ENCODE data around the gene CLSTN2.

DNA sequence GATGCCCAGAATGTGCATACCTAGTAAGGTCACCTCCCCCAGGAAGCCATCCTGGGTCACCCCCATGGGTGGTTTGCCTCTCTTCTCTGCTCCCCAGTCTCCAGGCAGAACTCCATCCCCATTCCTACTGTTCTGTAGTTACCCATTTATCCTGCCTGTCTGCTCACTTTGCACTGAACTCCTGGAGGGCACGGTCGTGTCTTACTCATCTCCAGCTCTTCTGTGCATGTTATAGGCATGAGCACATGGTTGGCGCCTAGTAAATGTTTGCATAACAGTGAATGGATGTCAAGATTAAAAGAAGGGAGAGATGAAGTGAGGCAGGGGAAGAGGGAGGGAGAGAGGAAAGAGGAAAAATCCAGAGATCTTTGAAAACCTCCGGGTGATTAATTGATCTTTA is 534.5 kb downstream of the CLSTN2 start:
- TF ChIP-seq, protein P1, sequence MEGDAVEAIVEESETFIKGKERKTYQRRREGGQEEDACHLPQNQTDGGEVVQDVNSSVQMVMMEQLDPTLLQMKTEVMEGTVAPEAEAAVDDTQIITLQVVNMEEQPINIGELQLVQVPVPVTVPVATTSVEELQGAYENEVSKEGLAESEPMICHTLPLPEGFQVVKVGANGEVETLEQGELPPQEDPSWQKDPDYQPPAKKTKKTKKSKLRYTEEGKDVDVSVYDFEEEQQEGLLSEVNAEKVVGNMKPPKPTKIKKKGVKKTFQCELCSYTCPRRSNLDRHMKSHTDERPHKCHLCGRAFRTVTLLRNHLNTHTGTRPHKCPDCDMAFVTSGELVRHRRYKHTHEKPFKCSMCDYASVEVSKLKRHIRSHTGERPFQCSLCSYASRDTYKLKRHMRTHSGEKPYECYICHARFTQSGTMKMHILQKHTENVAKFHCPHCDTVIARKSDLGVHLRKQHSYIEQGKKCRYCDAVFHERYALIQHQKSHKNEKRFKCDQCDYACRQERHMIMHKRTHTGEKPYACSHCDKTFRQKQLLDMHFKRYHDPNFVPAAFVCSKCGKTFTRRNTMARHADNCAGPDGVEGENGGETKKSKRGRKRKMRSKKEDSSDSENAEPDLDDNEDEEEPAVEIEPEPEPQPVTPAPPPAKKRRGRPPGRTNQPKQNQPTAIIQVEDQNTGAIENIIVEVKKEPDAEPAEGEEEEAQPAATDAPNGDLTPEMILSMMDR (IDR thresholded peaks at IDR 0.05; ENCODE audit: low read depth, low read length, poor library complexity, severe bottlenecking), result no peak
- TF ChIP-seq EZH2phosphoT487 (IDR thresholded peaks at IDR 0.05; ENCODE audit: borderline replicate concordance, low read length), result no peak

Data from DOHH2 (cell line).